Activated CD4-positive, alpha-beta memory T cell treated with anti-CD3 and anti-CD28 coated beads for 36 hours (primary cell): ENCODE data around the gene SALL3. TPM values are rescaled to one million over a fixed set of nuclear protein-coding genes. Genes with fewer than 3 reads are reported as not detected.

Source experiments
- CTCF ChIA-PET: fragments of 350-600 bp; sonication (Branson Sonifier 250); formaldehyde crosslinking; loops from one replicate; lab custom pipeline; 2021; ENCODE audit warnings: antibody characterized with exemption, inconsistent platforms; lab: Charles Lee
- POLR2A ChIA-PET: fragments of 350-600 bp; sonication (Branson Sonifier 250); formaldehyde crosslinking; loops from one replicate; lab custom pipeline; 2021; ENCODE audit warnings: antibody characterized with exemption; lab: Charles Lee
- DNase-seq: peaks from one replicate; pipeline ENCODE4 v3.0.0-alpha.2; 2020
- H3K27ac Mint-ChIP-seq: one replicate; pipeline ENCODE4 v1.8.0; 2021; ENCODE audit warnings: mixed read lengths
- H3K27me3 Mint-ChIP-seq: one replicate; pipeline ENCODE4 v1.8.0; 2021; ENCODE audit warnings: mixed read lengths
- H3K36me3 Mint-ChIP-seq: one replicate; pipeline ENCODE4 v1.8.0; 2021; ENCODE audit warnings: mixed read lengths
- H3K4me1 Mint-ChIP-seq: one replicate; pipeline ENCODE4 v1.8.0; 2021; ENCODE audit warnings: low read depth, mixed read lengths
- H3K4me3 Mint-ChIP-seq: one replicate; pipeline ENCODE4 v1.8.0; 2021; ENCODE audit warnings: mild to moderate bottlenecking, mixed read lengths
- H3K9me3 Mint-ChIP-seq: one replicate; pipeline ENCODE4 v1.8.0; 2021; ENCODE audit warnings: mixed read lengths
- intact Hi-C: fragments of 100-400 bp; cut with micrococcal nuclease; formaldehyde crosslinking; loops from one replicate; pipeline ENCODE4 v1.15.1; 2023
- total RNA-seq, 2 experiments: library from RNA; stranded (reverse); gene quantifications; one replicate each; pipeline ENCODE4 v1.2.3, GENCODE V29; 2021

The SALL3 gene
- total RNA-seq, 2 experiments from 2014 or later, result not detected

- no peaks in the 10 kb centered on the region for H3K9me3 Mint-ChIP-seq
- POLR2A ChIA-PET, result no interaction called here
Observed at GRCh38 chr18:78999939-79000338, 20.3 kb downstream of the SALL3 start.

GRCh38 chr18:79000997-79001396, 21.4 kb downstream of the SALL3 start:
- Mint-ChIP-seq H3K27ac (no peak overlapping the region), H3K4me3 (no peak overlapping the region), H3K36me3 (no peaks in the 10 kb centered on the region), H3K27me3 (peaks cover 3% of the 10 kb centered on the region), H3K4me1 (no peaks in the 10 kb centered on the region), H3K9me3 (no peaks in the 10 kb centered on the region)
- intact Hi-C loops, result no loop called here
- ChIA-PET POLR2A (no interaction called here), CTCF (interaction anchor here (1.2 kb wide), 1 partner anchor 147 kb away, joined by 4 read pairs; no protein-coding TSS in a partner anchor)
- DNase-seq, result no peak

More at GRCh38 chr18:78999939-79000338, 20.3 kb downstream of the SALL3 start:
- CTCF ChIA-PET, result no interaction called here
- intact Hi-C loops, result no loop called here
- H3K27me3 Mint-ChIP-seq, result peaks cover 3% of the 10 kb centered on the region
- no peak overlapping the region for H3K27ac Mint-ChIP-seq
- H3K4me1 Mint-ChIP-seq, result no peaks in the 10 kb centered on the region
- no peak for DNase-seq
- no peak overlapping the region for H3K4me3 Mint-ChIP-seq
- H3K36me3 Mint-ChIP-seq, result no peaks in the 10 kb centered on the region

GRCh38 chr18:79005653-79006052, 26.0 kb downstream of the SALL3 start:
- POLR2A ChIA-PET, result no interaction called here

GRCh38 chr18:79006106-79006795, 26.6 kb downstream of the SALL3 start:
- CTCF ChIA-PET, result no interaction called here

More at GRCh38 chr18:79005653-79006052, 26.0 kb downstream of the SALL3 start:
- DNase-seq, result no peak
- Mint-ChIP-seq H3K27ac (no peak overlapping the region), H3K27me3 (peaks cover 2% of the 10 kb centered on the region), H3K36me3 (no peaks in the 10 kb centered on the region), H3K4me1 (no peaks in the 10 kb centered on the region), H3K9me3 (no peaks in the 10 kb centered on the region), H3K4me3 (no peak overlapping the region)
- CTCF ChIA-PET, result no interaction called here
- intact Hi-C loops, result no loop called here

GRCh38 chr18:79007440-79007839, 27.8 kb downstream of the SALL3 start:
- no peaks in the 10 kb centered on the region for H3K9me3 Mint-ChIP-seq
- peaks cover 2% of the 10 kb centered on the region for H3K27me3 Mint-ChIP-seq
- no peak overlapping the region for H3K27ac Mint-ChIP-seq
- ChIA-PET POLR2A (no interaction called here), CTCF (no interaction called here)
- H3K36me3 Mint-ChIP-seq, result no peaks in the 10 kb centered on the region
- no peak for DNase-seq
- H3K4me3 Mint-ChIP-seq, result no peak overlapping the region
- no peaks in the 10 kb centered on the region for H3K4me1 Mint-ChIP-seq
- intact Hi-C loops, result no loop called here

More at GRCh38 chr18:79006106-79006795, 26.6 kb downstream of the SALL3 start:
- Mint-ChIP-seq H3K4me1 (no peaks in the 10 kb centered on the region), H3K27ac (no peak overlapping the region), H3K27me3 (peaks cover 2% of the 10 kb centered on the region), H3K4me3 (no peak overlapping the region), H3K36me3 (no peaks in the 10 kb centered on the region), H3K9me3 (no peaks in the 10 kb centered on the region)
- POLR2A ChIA-PET, result no interaction called here
- no peak for DNase-seq
- intact Hi-C loops, result no loop called here

GRCh38 chr18:79008356-79008940, 28.8 kb downstream of the SALL3 start:
- DNase-seq, result no peak
- H3K36me3 Mint-ChIP-seq, result no peaks in the 10 kb centered on the region
- ChIA-PET CTCF (no interaction called here), POLR2A (no interaction called here)
- intact Hi-C loops, result no loop called here
- H3K9me3 Mint-ChIP-seq, result no peaks in the 10 kb centered on the region
- no peak overlapping the region for H3K27ac Mint-ChIP-seq
- no peak overlapping the region for H3K4me3 Mint-ChIP-seq
- no peaks in the 10 kb centered on the region for H3K4me1 Mint-ChIP-seq
- H3K27me3 Mint-ChIP-seq, result peaks cover 2% of the 10 kb centered on the region

GRCh38 chr18:79010802-79011201, 31.2 kb downstream of the SALL3 start:
- intact Hi-C loops, result no loop called here
- Mint-ChIP-seq H3K9me3 (no peaks in the 10 kb centered on the region), H3K4me1 (no peaks in the 10 kb centered on the region), H3K27me3 (peaks cover 3% of the 10 kb centered on the region), H3K36me3 (no peaks in the 10 kb centered on the region), H3K4me3 (no peak overlapping the region), H3K27ac (no peak overlapping the region)
- ChIA-PET POLR2A (no interaction called here), CTCF (interaction anchor here (0.7 kb wide), 1 partner anchor 135 kb away, joined by 3 read pairs; no protein-coding TSS in a partner anchor)
- DNase-seq, result no peak

- no peaks in the 10 kb centered on the region for H3K9me3 Mint-ChIP-seq
- DNase-seq, result no peak
- H3K4me1 Mint-ChIP-seq, result no peaks in the 10 kb centered on the region
- H3K27ac Mint-ChIP-seq, result no peak overlapping the region
- peaks cover 3% of the 10 kb centered on the region for H3K27me3 Mint-ChIP-seq
- H3K4me3 Mint-ChIP-seq, result no peak overlapping the region
- POLR2A ChIA-PET, result no interaction called here
- intact Hi-C loops, result no loop called here
- no peaks in the 10 kb centered on the region for H3K36me3 Mint-ChIP-seq
- CTCF ChIA-PET, result no interaction called here
Observed at GRCh38 chr18:79011300-79011870, 31.8 kb downstream of the SALL3 start.

- Mint-ChIP-seq H3K4me1 (no peaks in the 10 kb centered on the region), H3K9me3 (no peaks in the 10 kb centered on the region), H3K36me3 (no peaks in the 10 kb centered on the region), H3K4me3 (no peak overlapping the region), H3K27ac (no peak overlapping the region), H3K27me3 (peaks cover 13% of the 10 kb centered on the region)
- intact Hi-C loops, result no loop called here
- ChIA-PET POLR2A (no interaction called here), CTCF (no interaction called here)
- no peak for DNase-seq
Observed at GRCh38 chr18:79013869-79014268, 34.3 kb downstream of the SALL3 start.

GRCh38 chr18:79018911-79019310, 39.3 kb downstream of the SALL3 start:
- Mint-ChIP-seq H3K36me3 (no peaks in the 10 kb centered on the region), H3K4me1 (no peaks in the 10 kb centered on the region), H3K27me3 (peaks cover 17% of the 10 kb centered on the region), H3K4me3 (no peak overlapping the region), H3K27ac (no peak overlapping the region), H3K9me3 (no peaks in the 10 kb centered on the region)
- intact Hi-C loops, result no loop called here
- CTCF ChIA-PET, result no interaction called here
- DNase-seq, result no peak
- POLR2A ChIA-PET, result no interaction called here

- DNase-seq, result no peak
- POLR2A ChIA-PET, result no interaction called here
- Mint-ChIP-seq H3K4me1 (no peaks in the 10 kb centered on the region), H3K27me3 (peaks cover 15% of the 10 kb centered on the region), H3K36me3 (no peaks in the 10 kb centered on the region), H3K4me3 (no peak overlapping the region), H3K9me3 (no peaks in the 10 kb centered on the region), H3K27ac (no peak overlapping the region)
- CTCF ChIA-PET, result no interaction called here
- intact Hi-C loops, result no loop called here
Observed at GRCh38 chr18:79019881-79020280, 40.3 kb downstream of the SALL3 start.

- intact Hi-C loops, result no loop called here
- H3K4me1 Mint-ChIP-seq, result no peaks in the 10 kb centered on the region
- no peak overlapping the region for H3K4me3 Mint-ChIP-seq
- peaks cover 13% of the 10 kb centered on the region for H3K27me3 Mint-ChIP-seq
- H3K36me3 Mint-ChIP-seq, result no peaks in the 10 kb centered on the region
- H3K27ac Mint-ChIP-seq, result no peak overlapping the region
- POLR2A ChIA-PET, result no interaction called here
- H3K9me3 Mint-ChIP-seq, result peaks cover 2% of the 10 kb centered on the region
- CTCF ChIA-PET, result no interaction called here
- DNase-seq, result no peak
Observed at GRCh38 chr18:79022603-79023002, 43.0 kb downstream of the SALL3 start.
